Measurements from ENCODE around the gene GPR137.

The GPR137 gene

DNA sequence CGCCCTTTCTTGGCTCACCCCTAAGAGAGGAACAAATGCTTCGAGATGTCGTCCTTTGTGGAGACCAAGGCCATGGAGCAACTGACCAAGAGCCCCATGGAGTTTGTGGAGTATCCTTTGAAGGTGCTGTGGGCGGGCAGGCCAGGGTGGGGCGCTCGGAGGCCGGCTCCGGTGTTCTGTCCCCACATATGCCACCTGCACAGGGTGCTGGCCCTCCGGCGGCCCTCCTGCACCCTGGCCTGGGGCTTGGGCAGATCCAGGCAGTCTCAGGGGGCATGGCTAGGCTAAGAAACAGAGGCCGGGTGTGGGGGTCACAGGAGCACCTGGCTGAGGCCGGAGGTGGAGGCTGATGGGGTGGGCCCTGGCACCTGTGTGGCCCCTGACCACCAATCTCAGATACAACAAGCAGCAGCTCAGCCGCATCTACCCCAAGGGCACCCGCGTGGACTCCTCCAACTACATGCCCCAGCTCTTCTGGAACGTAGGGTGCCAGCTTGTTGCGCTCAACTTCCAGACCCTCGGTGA, 24.0 kb upstream of the GPR137 start:
- no peak for DNase-seq (ENCODE audit: low read depth, low spot score)
- no peak overlapping the region for H3K4me3 ChIP-seq (ENCODE audit: insufficient read length, low read depth)
- H3K9ac ChIP-seq (ENCODE audit: insufficient read length, low read depth) = no peak overlapping the region
- no peaks in the 10 kb centered on the region for H3K27me3 ChIP-seq (ENCODE audit: insufficient read depth, insufficient read length)
- H3K36me3 ChIP-seq (ENCODE audit: insufficient read depth, insufficient read length, low read length) = peaks cover 84% of the 10 kb centered on the region
- H3K4me1 ChIP-seq (ENCODE audit: insufficient read depth, insufficient read length) = peaks cover 18% of the 10 kb centered on the region
- H3K9me3 ChIP-seq (ENCODE audit: insufficient read depth, low read length) = no peaks in the 10 kb centered on the region
- TF ChIP-seq SUZ12 (IDR thresholded peaks at IDR 0.05; ENCODE audit: extremely low read depth, insufficient read depth, insufficient read length) = no peak
- TF ChIP-seq YY1 (IDR thresholded peaks at IDR 0.05; ENCODE audit: insufficient read depth, insufficient read length) = no peak
- TF ChIP-seq ZNF274 (IDR thresholded peaks at IDR 0.05; ENCODE audit: low read depth, low read length) = no peak

DNA sequence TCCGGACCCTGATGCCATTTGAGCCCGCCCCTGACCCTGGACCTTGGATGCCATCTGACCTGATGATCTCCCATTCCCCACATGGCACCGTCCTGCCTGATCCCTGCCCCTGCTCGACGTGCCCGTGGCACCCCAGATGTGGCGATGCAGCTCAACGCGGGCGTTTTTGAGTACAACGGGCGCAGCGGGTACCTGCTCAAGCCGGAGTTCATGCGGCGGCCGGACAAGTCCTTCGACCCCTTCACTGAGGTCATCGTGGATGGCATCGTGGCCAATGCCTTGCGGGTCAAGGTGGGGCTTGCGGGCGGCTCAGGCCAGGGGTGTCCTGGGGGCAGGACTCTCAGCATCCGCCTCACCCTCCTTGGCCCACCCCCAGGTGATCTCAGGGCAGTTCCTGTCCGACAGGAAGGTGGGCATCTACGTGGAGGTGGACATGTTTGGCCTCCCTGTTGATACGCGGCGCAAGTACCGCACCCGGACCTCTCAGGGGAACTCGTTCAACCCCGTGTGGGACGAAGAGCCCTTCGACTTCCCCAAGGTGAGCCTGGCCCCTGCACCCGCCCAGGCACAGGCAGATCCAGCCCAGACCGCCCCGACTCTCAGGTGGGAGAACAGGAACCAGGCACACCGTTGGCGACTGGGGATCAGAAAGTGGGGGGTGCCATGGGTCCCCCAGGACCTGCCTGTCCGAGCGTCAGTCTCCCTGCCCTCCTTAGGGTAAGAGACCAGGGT, 23.2 kb upstream of the GPR137 start:
- Histone ChIP-seq H3K4me1 (ENCODE audit: insufficient read depth, insufficient read length) (peaks cover 17% of the 10 kb centered on the region), H3K36me3 (ENCODE audit: insufficient read depth, insufficient read length, low read length) (peaks cover 89% of the 10 kb centered on the region)
- no peak for DNase-seq (ENCODE audit: low read depth, low spot score)

DNA sequence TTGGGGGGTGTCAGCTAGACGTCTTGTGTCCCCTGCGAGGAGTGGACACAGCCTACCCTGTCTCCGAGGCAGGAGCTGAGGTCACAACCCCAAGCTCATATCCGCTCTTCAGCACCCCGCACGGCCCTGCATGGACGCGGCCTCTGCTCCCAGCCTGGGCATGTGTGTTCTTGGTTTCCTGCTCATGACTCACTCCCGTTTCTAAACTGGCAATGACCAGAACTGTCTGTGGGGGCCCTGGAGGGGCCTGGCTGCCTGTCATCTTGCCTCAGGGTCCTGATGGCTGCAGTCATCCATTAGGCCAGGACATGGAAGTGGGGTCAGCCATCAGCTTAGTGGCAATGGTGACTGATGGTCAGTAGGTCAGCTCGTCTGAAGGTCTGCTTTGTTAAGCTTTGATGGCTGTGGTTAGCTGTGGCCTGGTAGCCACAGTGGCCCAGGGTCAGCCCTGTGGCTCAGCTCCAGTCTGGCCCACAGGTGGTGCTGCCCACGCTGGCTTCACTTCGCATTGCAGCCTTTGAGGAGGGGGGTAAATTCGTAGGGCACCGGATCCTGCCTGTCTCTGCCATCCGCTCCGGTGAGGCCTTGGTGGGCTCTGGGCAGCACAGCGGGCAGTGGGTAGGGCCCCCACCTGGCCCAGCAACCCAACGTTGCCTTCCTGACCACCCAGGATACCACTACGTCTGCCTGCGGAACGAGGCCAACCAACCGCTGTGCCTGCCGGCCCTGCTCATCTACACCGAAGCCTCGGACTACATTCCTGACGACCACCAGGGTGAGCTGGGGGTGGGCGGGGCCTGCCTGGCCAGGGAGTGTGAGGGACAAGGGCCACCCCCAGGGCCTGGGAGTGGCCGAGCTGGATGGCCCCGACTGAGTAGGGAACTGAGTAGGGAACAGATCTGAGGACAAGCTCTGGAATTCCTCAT, 22.4 kb upstream of the GPR137 start:
- TF ChIP-seq SUZ12 (IDR thresholded peaks at IDR 0.05; ENCODE audit: extremely low read depth, insufficient read depth, insufficient read length) (no peak), ZNF274 (IDR thresholded peaks at IDR 0.05; ENCODE audit: low read depth, low read length) (no peak), YY1 (IDR thresholded peaks at IDR 0.05; ENCODE audit: insufficient read depth, insufficient read length) (no peak)
- no peak overlapping the region for H3K4me3 ChIP-seq (ENCODE audit: insufficient read length, low read depth)
- no peak for DNase-seq (ENCODE audit: low read depth, low spot score)
- H3K9me3 ChIP-seq (ENCODE audit: insufficient read depth, low read length) = no peaks in the 10 kb centered on the region
- peaks cover 87% of the 10 kb centered on the region for H3K36me3 ChIP-seq (ENCODE audit: insufficient read depth, insufficient read length, low read length)
- peak overlapping the region; percentile 61 for H3K9ac ChIP-seq (ENCODE audit: insufficient read length, low read depth)
- peaks cover 23% of the 10 kb centered on the region for H3K4me1 ChIP-seq (ENCODE audit: insufficient read depth, insufficient read length)
- H3K27me3 ChIP-seq (ENCODE audit: insufficient read depth, insufficient read length) = no peaks in the 10 kb centered on the region

More for the DNA sequence above, 23.2 kb upstream of the GPR137 start:
- no peak overlapping the region for H3K9ac ChIP-seq (ENCODE audit: insufficient read length, low read depth)
- no peaks in the 10 kb centered on the region for H3K9me3 ChIP-seq (ENCODE audit: insufficient read depth, low read length)
- TF ChIP-seq ZNF274 (IDR thresholded peaks at IDR 0.05; ENCODE audit: low read depth, low read length) = no peak
- TF ChIP-seq SUZ12 (IDR thresholded peaks at IDR 0.05; ENCODE audit: extremely low read depth, insufficient read depth, insufficient read length) = no peak
- no peak for TF ChIP-seq YY1 (IDR thresholded peaks at IDR 0.05; ENCODE audit: insufficient read depth, insufficient read length)
- H3K27me3 ChIP-seq (ENCODE audit: insufficient read depth, insufficient read length) = no peaks in the 10 kb centered on the region
- H3K4me3 ChIP-seq (ENCODE audit: insufficient read length, low read depth) = no peak overlapping the region

DNA sequence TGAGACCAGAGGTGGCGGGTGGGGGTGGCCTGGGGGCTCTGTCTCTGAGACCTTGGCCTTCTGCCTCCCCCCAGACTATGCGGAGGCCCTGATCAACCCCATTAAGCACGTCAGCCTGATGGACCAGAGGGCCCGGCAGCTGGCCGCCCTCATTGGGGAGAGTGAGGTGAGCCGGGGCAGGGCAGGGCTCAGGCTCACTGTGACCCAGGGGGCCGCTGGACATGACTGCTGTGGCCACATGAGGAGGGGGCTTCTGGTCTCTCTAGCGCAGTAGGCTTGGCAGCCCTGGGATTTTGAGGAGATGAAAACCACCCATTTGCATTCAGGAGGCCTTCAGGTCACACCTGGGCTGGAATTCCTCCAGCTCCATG, 21.7 kb upstream of the GPR137 start:
- Histone ChIP-seq H3K4me3 (ENCODE audit: insufficient read length, low read depth) (no peak overlapping the region), H3K9ac (ENCODE audit: insufficient read length, low read depth) (peak overlapping the region; percentile 61), H3K27me3 (ENCODE audit: insufficient read depth, insufficient read length) (no peaks in the 10 kb centered on the region), H3K36me3 (ENCODE audit: insufficient read depth, insufficient read length, low read length) (peaks cover 83% of the 10 kb centered on the region), H3K9me3 (ENCODE audit: insufficient read depth, low read length) (no peaks in the 10 kb centered on the region), H3K4me1 (ENCODE audit: insufficient read depth, insufficient read length) (peaks cover 27% of the 10 kb centered on the region)
- DNase-seq (ENCODE audit: low read depth, low spot score) = no peak
- no peak for TF ChIP-seq YY1 (IDR thresholded peaks at IDR 0.05; ENCODE audit: insufficient read depth, insufficient read length)
- TF ChIP-seq ZNF274 (IDR thresholded peaks at IDR 0.05; ENCODE audit: low read depth, low read length) = no peak
- no peak for TF ChIP-seq SUZ12 (IDR thresholded peaks at IDR 0.05; ENCODE audit: extremely low read depth, insufficient read depth, insufficient read length)

DNA sequence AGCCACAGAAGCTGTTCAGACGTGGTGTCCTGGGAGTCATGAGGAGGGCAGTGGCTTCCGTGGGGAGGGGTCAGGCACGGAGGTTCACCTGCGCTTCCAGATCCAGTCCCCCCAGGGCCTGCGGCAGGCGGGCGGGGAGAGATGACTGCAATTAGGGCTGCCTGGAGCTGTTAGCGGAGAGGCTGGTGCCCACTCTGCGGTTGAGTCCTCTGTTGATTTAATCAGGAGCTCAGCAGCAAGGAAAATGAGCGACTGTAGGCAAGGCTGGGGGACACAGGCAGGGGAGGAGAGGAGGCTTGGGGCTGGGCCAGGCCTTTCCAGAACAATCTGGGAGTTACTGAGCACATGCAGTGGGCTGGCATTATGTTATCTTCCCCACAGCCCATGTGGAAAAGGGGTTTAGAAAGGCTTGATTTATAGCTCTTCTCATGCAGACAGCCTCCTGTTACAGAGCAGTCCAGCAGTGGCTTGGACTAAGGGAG, 21.2 kb upstream of the GPR137 start:
- Histone ChIP-seq H3K9ac (ENCODE audit: insufficient read length, low read depth) (peak overlapping the region; percentile 4), H3K4me1 (ENCODE audit: insufficient read depth, insufficient read length) (peaks cover 27% of the 10 kb centered on the region), H3K9me3 (ENCODE audit: insufficient read depth, low read length) (no peaks in the 10 kb centered on the region), H3K27me3 (ENCODE audit: insufficient read depth, insufficient read length) (no peaks in the 10 kb centered on the region), H3K4me3 (ENCODE audit: insufficient read length, low read depth) (no peak overlapping the region), H3K36me3 (ENCODE audit: insufficient read depth, insufficient read length, low read length) (peaks cover 79% of the 10 kb centered on the region)
- DNase-seq (ENCODE audit: low read depth, low spot score) = no peak
- TF ChIP-seq SUZ12 (IDR thresholded peaks at IDR 0.05; ENCODE audit: extremely low read depth, insufficient read depth, insufficient read length) = no peak
- TF ChIP-seq YY1 (IDR thresholded peaks at IDR 0.05; ENCODE audit: insufficient read depth, insufficient read length) = no peak
- TF ChIP-seq ZNF274 (IDR thresholded peaks at IDR 0.05; ENCODE audit: low read depth, low read length) = no peak

DNA sequence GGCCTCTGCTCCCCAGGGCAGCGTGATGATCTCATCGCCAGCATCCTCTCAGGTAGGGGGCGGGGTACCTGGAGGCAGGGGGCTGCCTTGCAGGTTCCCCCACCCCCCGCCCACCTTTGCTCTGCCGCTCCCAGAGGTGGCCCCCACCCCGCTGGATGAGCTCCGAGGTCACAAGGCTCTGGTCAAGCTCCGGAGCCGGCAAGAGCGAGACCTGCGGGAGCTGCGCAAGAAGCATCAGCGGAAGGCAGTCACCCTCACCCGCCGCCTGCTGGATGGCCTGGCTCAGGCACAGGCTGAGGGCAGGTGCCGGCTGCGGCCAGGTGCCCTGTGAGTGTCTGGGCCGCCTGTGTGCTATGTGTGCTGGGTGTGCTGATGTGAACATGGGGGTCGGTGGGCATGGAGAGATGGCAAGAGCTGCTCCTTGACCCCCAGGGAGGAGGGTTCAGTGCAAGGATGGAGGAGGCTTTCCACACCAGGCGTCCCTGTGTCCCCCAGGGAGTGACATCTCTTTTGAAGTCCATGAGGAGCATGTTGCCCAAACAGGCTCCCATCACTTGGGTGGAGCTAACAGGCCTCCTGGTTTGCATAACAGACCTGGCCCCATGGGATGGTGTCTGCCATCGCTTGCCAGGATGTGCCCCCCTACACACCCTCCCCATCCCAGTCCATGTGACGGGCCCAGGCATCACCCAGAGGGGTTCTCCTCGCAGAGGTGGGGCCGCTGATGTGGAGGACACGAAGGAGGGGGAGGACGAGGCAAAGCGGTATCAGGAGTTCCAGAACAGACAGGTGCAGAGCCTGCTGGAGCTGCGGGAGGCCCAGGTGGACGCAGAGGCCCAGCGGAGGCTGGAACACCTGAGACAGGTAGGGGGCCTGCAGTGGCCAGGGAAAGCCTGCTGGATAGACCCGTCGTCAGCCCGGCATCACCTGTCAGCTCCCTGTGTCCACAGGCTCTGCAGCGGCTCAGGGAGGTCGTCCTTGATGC, 20.2 kb upstream of the GPR137 start:
- H3K36me3 ChIP-seq (ENCODE audit: insufficient read depth, insufficient read length, low read length) = peaks cover 68% of the 10 kb centered on the region

More for the DNA sequence above, 20.2 kb upstream of the GPR137 start:
- peaks cover 27% of the 10 kb centered on the region for H3K4me1 ChIP-seq (ENCODE audit: insufficient read depth, insufficient read length)
- DNase-seq (ENCODE audit: low read depth, low spot score) = no peak
- TF ChIP-seq ZNF274 (IDR thresholded peaks at IDR 0.05; ENCODE audit: low read depth, low read length) (no peak), YY1 (IDR thresholded peaks at IDR 0.05; ENCODE audit: insufficient read depth, insufficient read length) (no peak), SUZ12 (IDR thresholded peaks at IDR 0.05; ENCODE audit: extremely low read depth, insufficient read depth, insufficient read length) (no peak)
- H3K9me3 ChIP-seq (ENCODE audit: insufficient read depth, low read length) = no peaks in the 10 kb centered on the region
- H3K9ac ChIP-seq (ENCODE audit: insufficient read length, low read depth) = no peak overlapping the region
- H3K4me3 ChIP-seq (ENCODE audit: insufficient read length, low read depth) = no peak overlapping the region
- H3K27me3 ChIP-seq (ENCODE audit: insufficient read depth, insufficient read length) = no peaks in the 10 kb centered on the region
